Neuronal stem cell (in vitro differentiated cells): ENCODE data around the gene CABP7.

Source experiments
- DNase-seq: peaks from one replicate; pipeline ENCODE4 v3.0.0-alpha.2; 2013; ENCODE audit warnings: low spot score
- H2AFZ ChIP-seq: one replicate; pipeline ENCODE4 v1.6.1; 2013; ENCODE audit warnings: mild to moderate bottlenecking, low read length, inconsistent platforms
- H2AK5ac ChIP-seq: 2 replicates; pipeline ENCODE4 v1.6.1; 2013; ENCODE audit warnings: low read depth, mild to moderate bottlenecking, inconsistent platforms, low read length, moderate library complexity, mixed read lengths
- H2BK120ac ChIP-seq: 2 replicates; pipeline ENCODE4 v1.6.1; 2013; ENCODE audit warnings: low read depth, mild to moderate bottlenecking, inconsistent platforms, low read length, moderate library complexity, mixed read lengths
- H2BK12ac ChIP-seq: one replicate; pipeline ENCODE4 v1.6.1; 2013; ENCODE audit warnings: low read length, inconsistent platforms
- H2BK15ac ChIP-seq: 2 replicates; pipeline ENCODE4 v1.6.1; 2013; ENCODE audit warnings: mild to moderate bottlenecking, low read length, inconsistent platforms, mixed read lengths
- H2BK5ac ChIP-seq: one replicate; pipeline ENCODE4 v1.6.1; 2013; ENCODE audit warnings: inconsistent platforms, mild to moderate bottlenecking, low read length, moderate library complexity
- H3K14ac ChIP-seq: one replicate; pipeline ENCODE4 v1.6.1; 2013; ENCODE audit warnings: low read length, inconsistent platforms
- H3K18ac ChIP-seq: 2 replicates; pipeline ENCODE4 v1.6.1; 2013; ENCODE audit warnings: low read length, inconsistent platforms
- H3K23ac ChIP-seq: 2 replicates; pipeline ENCODE4 v1.6.1; 2013; ENCODE audit warnings: low read depth, mild to moderate bottlenecking, mixed read lengths, low read length, inconsistent platforms; ENCODE audit not compliant: poor library complexity
- H3K27ac ChIP-seq: replicated peaks from 3 replicates; pipeline ENCODE4 v1.5.1; 2013; ENCODE audit warnings: low read length, inconsistent platforms
- H3K27me3 ChIP-seq, 3 experiments: 2 replicates each; pipeline ENCODE4 v1.6.1; 2013; ENCODE audit warnings: low read length in 3 of 3, mild to moderate bottlenecking in 2 of 3, inconsistent platforms in 1 of 3, low read depth in 1 of 3, mixed read lengths in 1 of 3, moderate library complexity in 1 of 3; ENCODE audit not compliant: control insufficient read depth in 3 of 3, insufficient read depth in 3 of 3
- H3K36me3 ChIP-seq, 2 donors: replicated peaks in 1 of 2; 2 replicates each; pipeline ENCODE4 v1.6.1; 2013; ENCODE audit warnings: low read length in 2 of 2; ENCODE audit not compliant: control insufficient read depth in 2 of 2, insufficient read depth in 2 of 2
- H3K4ac ChIP-seq: 2 replicates; pipeline ENCODE4 v1.6.1; 2013; ENCODE audit warnings: inconsistent platforms, mild to moderate bottlenecking, low read length, moderate library complexity
- H3K4me1 ChIP-seq, 2 donors: 1 replicate in 1 of 2; 2 replicates in 1 of 2; pipeline ENCODE4 v1.6.1; 2013; ENCODE audit warnings: low read length in 2 of 2, low read depth in 1 of 2; ENCODE audit not compliant: control insufficient read depth in 2 of 2, insufficient read depth in 1 of 2
- H3K4me2 ChIP-seq: one replicate; pipeline ENCODE4 v1.6.1; 2013; ENCODE audit warnings: mild to moderate bottlenecking, low read length, inconsistent platforms; ENCODE audit not compliant: insufficient read depth, poor library complexity, severe bottlenecking
- H3K4me3 ChIP-seq, 2 donors: 2 replicates each; pipeline ENCODE4 v1.5.1; 2013; ENCODE audit warnings: low read length in 2 of 2, mild to moderate bottlenecking in 2 of 2, inconsistent platforms in 1 of 2, moderate library complexity in 1 of 2
- H3K79me1 ChIP-seq: one replicate; pipeline ENCODE4 v1.6.1; 2013; ENCODE audit warnings: low read depth, mild to moderate bottlenecking, inconsistent platforms, low read length, moderate library complexity
- H3K9ac ChIP-seq: one replicate; pipeline ENCODE4 v1.6.1; 2013; ENCODE audit warnings: mild to moderate bottlenecking, low read depth, low read length, inconsistent platforms; ENCODE audit not compliant: poor library complexity
- H3K9me3 ChIP-seq, 2 donors: replicated peaks in 1 of 2; 2 replicates each; pipeline versions ENCODE3 to v1.6.1; 2013; ENCODE audit warnings: low read length in 2 of 2, mild to moderate bottlenecking in 2 of 2, inconsistent platforms in 1 of 2, low read depth in 1 of 2, mixed read lengths in 1 of 2, moderate library complexity in 1 of 2; ENCODE audit not compliant: control insufficient read depth in 2 of 2, insufficient read depth in 1 of 2
- H4K8ac ChIP-seq: one replicate; pipeline ENCODE4 v1.6.1; 2013; ENCODE audit warnings: low read depth, mild to moderate bottlenecking, inconsistent platforms, low read length, moderate library complexity
- H4K91ac ChIP-seq: one replicate; pipeline ENCODE4 v1.6.1; 2013; ENCODE audit warnings: low read length, low read depth, mild to moderate bottlenecking, inconsistent platforms; ENCODE audit not compliant: poor library complexity
- WGBS, 2 donors: extraction: QIAGEN DNeasy Blood & Tissue Kit; methylation state at CpG; one replicate each; pipeline ENCODE4 v1.1.7; 2013; ENCODE audit warnings: missing lambda C conversion rate in 2 of 2, mixed read lengths in 1 of 2; ENCODE audit not compliant: insufficient read length in 2 of 2, insufficient replicate concordance in 1 of 2; ENCODE audit errors: extremely low coverage in 2 of 2; 5-methylcytosine and 5-hydroxymethylcytosine counted together

CABP7 gene

DNA sequence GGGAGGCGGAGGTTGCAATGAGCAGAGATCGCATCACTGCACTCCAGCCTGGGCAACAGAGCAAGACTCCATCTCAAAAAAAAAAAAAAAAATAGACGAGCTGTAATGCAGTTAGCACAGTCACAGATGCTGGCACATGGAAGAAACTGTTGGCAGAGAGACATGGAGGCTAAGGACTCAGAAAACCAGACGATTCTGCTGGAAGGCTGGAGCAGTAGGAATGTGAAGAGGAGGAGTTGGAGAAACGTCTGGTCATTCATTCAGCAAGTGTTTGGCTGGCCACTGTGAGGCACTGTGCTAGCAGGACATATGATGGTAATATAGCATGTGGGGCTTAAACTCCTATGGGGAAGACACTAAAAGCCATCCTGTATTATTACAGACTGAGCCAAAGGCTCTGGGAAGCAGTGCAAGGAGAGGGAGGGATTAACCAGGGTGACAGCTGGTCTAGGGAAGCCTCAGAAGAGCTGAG is 52.4 kb downstream of the CABP7 start:
- H3K27ac ChIP-seq, result no peak overlapping the region

GRCh38 chr22:29773233-29773632 is 53.4 kb downstream of the CABP7 start:
- no peak overlapping the region for H2AK5ac ChIP-seq
- H4K8ac ChIP-seq, result no peak overlapping the region
- no peaks in the 10 kb centered on the region for H3K27me3 ChIP-seq
- no peak overlapping the region for H4K91ac ChIP-seq
- H3K9me3 ChIP-seq, result no peaks in the 10 kb centered on the region
- no peak overlapping the region for H3K4me2 ChIP-seq
- H3K18ac ChIP-seq, result peak overlapping the region; percentile 38
- peaks cover 12 to 24% of the 10 kb centered on the region in 2 donors for H3K36me3 ChIP-seq
- H3K14ac ChIP-seq, result no peak overlapping the region
- no peak overlapping the region for H2BK12ac ChIP-seq
- H3K9ac ChIP-seq, result no peak overlapping the region
- H2AFZ ChIP-seq, result no peak overlapping the region
- H2BK120ac ChIP-seq, result no peak overlapping the region
- no peak overlapping the region for H2BK5ac ChIP-seq
- peaks cover under 1% of the 10 kb centered on the region for H3K79me1 ChIP-seq
- no peak overlapping the region for H3K4me3 ChIP-seq
- peaks cover 2 to 4% of the 10 kb centered on the region in 2 donors for H3K4me1 ChIP-seq
- DNase-seq, result no peak
- H2BK15ac ChIP-seq, result no peak overlapping the region
- H3K4ac ChIP-seq, result no peak overlapping the region
- whole genome bisulfite sequencing, 2 donors, result no CpG with 5 or more reads among the region's 2 CpGs
- no peak overlapping the region for H3K27ac ChIP-seq
- H3K23ac ChIP-seq, result no peak overlapping the region

More for the DNA sequence above, 52.4 kb downstream of the CABP7 start:
- no peak overlapping the region for H3K9ac ChIP-seq
- peaks cover 6% of the 10 kb centered on the region for H3K79me1 ChIP-seq
- H4K91ac ChIP-seq, result no peak overlapping the region
- no peak overlapping the region for H3K14ac ChIP-seq
- no peak overlapping the region for H3K23ac ChIP-seq
- no CpG with 5 or more reads among the region's 5 CpGs for WGBS, 2 donors
- H2BK12ac ChIP-seq, result no peak overlapping the region
- H3K4ac ChIP-seq, result no peak overlapping the region
- no peak overlapping the region for H3K4me3 ChIP-seq
- no peak overlapping the region for H2AK5ac ChIP-seq
- H3K4me1 ChIP-seq, result peaks cover 5% of the 10 kb centered on the region in 2 donors
- peaks cover 12 to 24% of the 10 kb centered on the region in 2 donors for H3K36me3 ChIP-seq
- H3K18ac ChIP-seq, result no peak overlapping the region
- H3K27me3 ChIP-seq, result no peaks in the 10 kb centered on the region
- H2BK5ac ChIP-seq, result no peak overlapping the region
- H2BK15ac ChIP-seq, result no peak overlapping the region
- no peaks in the 10 kb centered on the region for H3K9me3 ChIP-seq
- H3K4me2 ChIP-seq, result no peak overlapping the region
- H2AFZ ChIP-seq, result no peak overlapping the region
- H4K8ac ChIP-seq, result no peak overlapping the region
- DNase-seq, result no peak
- no peak overlapping the region for H2BK120ac ChIP-seq

GRCh38 chr22:29780220-29780619 is 60.4 kb downstream of the CABP7 start:
- WGBS, 2 donors, result no CpG with 5 or more reads among the region's 5 CpGs
- Histone ChIP-seq H3K36me3 (no peaks in the 10 kb centered on the region), H3K4ac (no peak overlapping the region), H4K91ac (no peak overlapping the region), H2BK120ac (no peak overlapping the region), H2BK15ac (no peak overlapping the region), H3K4me2 (no peak overlapping the region), H3K9me3 (no peaks in the 10 kb centered on the region), H2BK12ac (no peak overlapping the region), H3K14ac (no peak overlapping the region), H3K9ac (no peak overlapping the region), H3K27ac (no peak overlapping the region), H2AK5ac (no peak overlapping the region), H3K79me1 (no peaks in the 10 kb centered on the region), H3K18ac (peak overlapping the region; percentile 0), H3K4me3 (no peak overlapping the region), H2BK5ac (no peak overlapping the region), H3K23ac (no peak overlapping the region), H2AFZ (no peak overlapping the region), H3K27me3 (no peaks in the 10 kb centered on the region), H3K4me1 (peaks cover 4 to 20% of the 10 kb centered on the region in 2 donors), H4K8ac (no peak overlapping the region)
- DNase-seq, result no peak

- Histone ChIP-seq H3K27me3 (no peaks in the 10 kb centered on the region), H3K27ac (no peak overlapping the region), H2AK5ac (no peak overlapping the region), H3K23ac (no peak overlapping the region), H3K4me2 (no peak overlapping the region), H3K36me3 (no peaks in the 10 kb centered on the region), H4K8ac (no peak overlapping the region), H3K9me3 (no peaks in the 10 kb centered on the region), H4K91ac (no peak overlapping the region), H2BK12ac (no peak overlapping the region), H3K4me3 (no peak overlapping the region), H3K9ac (peak overlapping the region; percentile 44), H3K4me1 (peaks cover 4 to 20% of the 10 kb centered on the region in 2 donors), H3K14ac (no peak overlapping the region), H2BK15ac (no peak overlapping the region), H3K18ac (no peak overlapping the region), H2BK120ac (no peak overlapping the region), H2BK5ac (no peak overlapping the region), H3K4ac (no peak overlapping the region), H3K79me1 (no peaks in the 10 kb centered on the region), H2AFZ (peak overlapping the region; percentile 88)
- WGBS, 2 donors, result no CpG with 5 or more reads among the region's 8 CpGs
- DNase-seq, result no peak
These were observed 61.2 kb downstream of the CABP7 start for GRCh38 chr22:29780748-29781676.
